ENCODE measurements around the gene ISCA2.

ISCA2 gene

DNA sequence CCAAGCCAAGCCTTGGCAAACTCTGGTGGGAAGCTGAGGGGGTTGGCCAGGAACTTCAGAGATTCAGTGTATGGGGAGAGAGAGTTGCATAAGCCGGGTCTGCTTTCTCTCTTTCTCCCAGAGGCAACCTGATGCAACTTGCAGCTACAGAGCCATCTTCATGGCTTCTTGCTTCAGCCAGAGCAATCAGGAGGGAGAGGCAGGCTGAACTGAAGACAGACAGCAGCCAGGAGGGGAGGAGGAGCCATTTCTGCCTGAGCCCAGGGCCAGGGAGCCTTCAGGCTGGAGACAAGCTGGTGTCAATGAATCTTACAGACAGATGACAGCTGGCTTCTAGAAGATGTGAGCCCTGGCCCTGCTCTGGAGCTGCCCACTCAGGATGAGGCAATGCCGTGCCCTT lies 19.2 kb upstream of the ISCA2 start:
- TF ChIP-seq, protein P1, sequence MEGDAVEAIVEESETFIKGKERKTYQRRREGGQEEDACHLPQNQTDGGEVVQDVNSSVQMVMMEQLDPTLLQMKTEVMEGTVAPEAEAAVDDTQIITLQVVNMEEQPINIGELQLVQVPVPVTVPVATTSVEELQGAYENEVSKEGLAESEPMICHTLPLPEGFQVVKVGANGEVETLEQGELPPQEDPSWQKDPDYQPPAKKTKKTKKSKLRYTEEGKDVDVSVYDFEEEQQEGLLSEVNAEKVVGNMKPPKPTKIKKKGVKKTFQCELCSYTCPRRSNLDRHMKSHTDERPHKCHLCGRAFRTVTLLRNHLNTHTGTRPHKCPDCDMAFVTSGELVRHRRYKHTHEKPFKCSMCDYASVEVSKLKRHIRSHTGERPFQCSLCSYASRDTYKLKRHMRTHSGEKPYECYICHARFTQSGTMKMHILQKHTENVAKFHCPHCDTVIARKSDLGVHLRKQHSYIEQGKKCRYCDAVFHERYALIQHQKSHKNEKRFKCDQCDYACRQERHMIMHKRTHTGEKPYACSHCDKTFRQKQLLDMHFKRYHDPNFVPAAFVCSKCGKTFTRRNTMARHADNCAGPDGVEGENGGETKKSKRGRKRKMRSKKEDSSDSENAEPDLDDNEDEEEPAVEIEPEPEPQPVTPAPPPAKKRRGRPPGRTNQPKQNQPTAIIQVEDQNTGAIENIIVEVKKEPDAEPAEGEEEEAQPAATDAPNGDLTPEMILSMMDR (IDR thresholded peaks at IDR 0.05; ENCODE audit: low read depth, low read length), result no peak
- no peak for DNase-seq (ENCODE audit: extremely low read depth, low read depth)

DNA sequence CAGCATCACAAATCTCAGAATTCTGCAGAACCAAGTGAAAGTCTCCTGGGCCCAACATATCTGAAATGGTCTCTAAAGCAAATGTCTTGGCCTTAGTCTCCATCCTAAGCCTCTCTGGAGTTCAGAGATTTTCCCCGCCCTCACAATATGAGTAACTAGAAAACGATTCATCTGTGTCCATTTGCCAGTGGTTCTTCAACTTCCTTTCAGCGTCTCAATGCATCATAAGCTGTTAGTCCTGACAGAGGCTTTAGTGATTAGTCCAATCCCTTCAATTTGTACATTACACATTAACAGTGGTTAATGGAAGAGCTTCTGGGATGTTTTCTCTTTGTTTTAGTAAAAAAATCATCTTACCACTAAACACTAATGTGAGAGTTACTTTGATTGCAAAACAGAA lies 17.9 kb upstream of the ISCA2 start:
- TF ChIP-seq, protein P1 (IDR thresholded peaks at IDR 0.05; ENCODE audit: low read depth, low read length), result no peak
- DNase-seq (ENCODE audit: extremely low read depth, low read depth), result peak; percentile 15

DNA sequence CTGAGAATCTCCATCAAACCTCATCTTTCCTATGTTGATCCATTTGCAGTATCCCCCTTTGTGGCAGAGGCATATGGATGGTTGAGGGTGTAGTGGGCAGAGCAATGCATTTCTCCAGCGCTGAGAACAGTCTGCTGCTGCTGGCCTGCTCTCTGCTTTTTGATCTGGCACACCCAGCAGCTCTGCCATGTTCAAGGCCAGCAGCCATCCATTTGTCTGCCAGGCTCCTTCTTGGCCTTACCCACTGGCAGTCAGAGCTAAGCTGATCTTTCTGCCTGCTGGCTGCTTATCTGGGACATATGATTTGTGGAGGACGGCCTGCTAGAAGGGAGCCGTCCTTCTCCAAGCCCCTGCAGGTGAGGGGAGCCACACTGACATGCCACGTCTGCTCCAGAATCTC lies 17.5 kb upstream of the ISCA2 start:
- no peak for DNase-seq (ENCODE audit: extremely low read depth, low read depth)
- TF ChIP-seq, protein P1 (IDR thresholded peaks at IDR 0.05; ENCODE audit: low read depth, low read length), result no peak

DNA sequence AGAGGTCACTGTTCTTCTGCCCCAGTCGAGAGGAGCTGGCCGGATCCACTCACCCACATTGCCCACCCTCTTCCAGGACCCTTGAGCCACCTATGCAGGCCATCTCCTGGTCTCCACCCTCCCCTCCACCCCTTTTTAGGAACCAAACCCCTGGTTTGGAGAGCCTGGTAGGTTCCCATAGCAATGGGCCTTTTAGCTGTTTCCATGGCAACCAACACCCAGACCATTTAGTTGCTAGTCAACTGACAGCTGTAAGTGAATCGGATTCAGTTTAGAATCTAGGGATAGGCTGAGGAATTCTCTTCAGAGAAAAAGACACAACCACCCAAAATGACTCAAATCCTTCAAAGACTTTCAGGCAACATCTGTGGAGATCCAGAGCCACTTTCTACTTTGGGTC lies 17.0 kb upstream of the ISCA2 start:
- TF ChIP-seq, protein P1 (IDR thresholded peaks at IDR 0.05; ENCODE audit: low read depth, low read length), result no peak
- no peak for DNase-seq (ENCODE audit: extremely low read depth, low read depth)

DNA sequence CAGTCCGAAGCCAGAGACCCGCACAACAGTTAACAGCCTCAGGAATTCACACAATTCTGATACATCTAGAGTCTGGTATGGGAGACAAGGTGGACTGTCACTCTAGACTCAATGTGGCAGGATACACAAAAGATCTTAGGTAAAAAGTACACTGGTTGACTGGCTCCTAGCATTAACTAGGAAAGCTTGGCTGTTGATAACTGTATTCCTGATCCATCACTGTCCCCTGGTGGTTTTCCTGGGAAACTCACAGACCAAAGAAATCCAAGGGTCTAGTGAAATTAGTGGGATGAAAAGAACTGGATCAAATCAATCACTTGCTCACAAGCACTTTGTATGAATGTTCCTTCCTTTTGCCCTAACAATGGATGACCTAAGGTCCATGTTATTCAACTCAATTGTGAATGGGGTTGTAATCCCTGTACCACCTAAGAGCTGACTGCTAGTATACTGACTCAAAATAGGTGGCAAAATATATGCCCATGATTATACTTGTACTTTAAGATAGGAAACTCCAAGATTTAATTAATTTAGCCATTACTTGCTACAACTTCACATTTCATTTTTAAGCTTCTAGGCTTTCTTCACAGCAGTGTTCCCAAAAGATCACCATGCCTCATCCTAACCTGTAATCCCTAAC lies 14.4 kb upstream of the ISCA2 start:
- DNase-seq (ENCODE audit: extremely low read depth, low read depth), result no peak
- TF ChIP-seq, protein P1 (IDR thresholded peaks at IDR 0.05; ENCODE audit: low read depth, low read length), result peak; percentile 82

DNA sequence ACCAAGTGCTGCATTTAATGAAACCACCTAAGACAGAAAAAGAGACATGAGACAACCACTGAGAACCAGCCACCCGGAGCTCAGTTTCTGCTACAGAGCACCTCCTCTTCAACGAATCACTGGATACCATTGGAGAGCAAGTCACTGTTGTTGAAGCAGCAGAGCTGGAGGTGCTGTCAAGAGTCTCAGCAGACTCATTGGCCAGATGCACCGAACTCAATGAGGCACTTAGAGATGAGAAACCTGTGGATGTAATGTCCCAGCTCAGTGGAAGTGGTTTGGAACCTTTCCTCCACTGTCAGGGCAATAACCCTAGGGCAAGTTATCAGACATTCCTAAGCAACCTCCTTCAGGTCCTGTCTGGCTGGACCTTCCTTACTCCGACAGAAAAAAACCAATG lies 13.5 kb upstream of the ISCA2 start:
- TF ChIP-seq, protein P1 (IDR thresholded peaks at IDR 0.05; ENCODE audit: low read depth, low read length), result no peak
- DNase-seq (ENCODE audit: extremely low read depth, low read depth), result no peak

DNA sequence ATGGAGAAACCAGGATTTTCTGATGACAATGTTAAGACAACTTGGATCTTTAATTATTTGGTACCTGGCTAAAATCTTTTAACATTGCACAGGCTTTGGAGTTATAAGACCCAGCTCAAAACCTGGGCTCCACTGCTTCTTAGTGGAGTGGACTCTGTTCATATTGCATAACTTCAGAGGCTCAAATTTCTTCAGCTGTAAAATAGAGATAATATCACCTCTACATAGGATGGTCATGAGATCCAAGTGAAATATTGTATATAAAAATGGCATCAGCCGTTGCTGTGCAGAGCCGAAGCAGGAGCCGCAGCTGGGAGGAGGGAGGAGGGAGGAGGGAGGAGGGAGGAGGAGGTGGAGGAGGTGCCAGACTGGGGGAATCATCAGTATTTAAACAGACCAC lies 11.0 kb upstream of the ISCA2 start:
- TF ChIP-seq, protein P1 (IDR thresholded peaks at IDR 0.05; ENCODE audit: low read depth, low read length), result no peak
- DNase-seq (ENCODE audit: extremely low read depth, low read depth), result no peak
